HG02970 (cell line): ENCODE measurements around the gene ATE1.

Experiments
- ATAC-seq: cut with Tn5 transposase; IDR thresholded peaks from one replicate; pipeline ENCODE4 v1.9.1; 2021; ENCODE audit warnings: mild to moderate bottlenecking, moderate library complexity, moderate number of reproducible peaks; ENCODE audit not compliant: unreplicated experiment, low FRiP score

ATE1 gene

GRCh38 chr10:121751191-121751760, 176.6 kb downstream of the ATE1 start:
- no peak for ATAC-seq

GRCh38 chr10:121747163-121747775, 180.6 kb downstream of the ATE1 start:
- no peak for ATAC-seq

GRCh38 chr10:121741248-121741792, 186.5 kb downstream of the ATE1 start:
- no peak for ATAC-seq

- ATAC-seq, result no peak
Measured at GRCh38 chr10:121740069-121740468, 187.8 kb downstream of the ATE1 start.

GRCh38 chr10:121739114-121739513, 188.7 kb downstream of the ATE1 start:
- no peak for ATAC-seq

- ATAC-seq, result no peak
Measured at GRCh38 chr10:121736315-121737130, 191.3 kb downstream of the ATE1 start.

- ATAC-seq, result no peak
Measured at GRCh38 chr10:121735263-121735662, 192.6 kb downstream of the ATE1 start.

- no peak for ATAC-seq
Measured at GRCh38 chr10:121734589-121735045, 193.2 kb downstream of the ATE1 start.

GRCh38 chr10:121732656-121733445, 195.0 kb downstream of the ATE1 start:
- no peak for ATAC-seq

- ATAC-seq, result no peak
Measured at GRCh38 chr10:121732172-121732571, 195.7 kb downstream of the ATE1 start.

- ATAC-seq, result no peak
Measured at GRCh38 chr10:121724282-121724681, 203.5 kb downstream of the ATE1 start.

- ATAC-seq, result no peak
Measured at GRCh38 chr10:121722665-121723064, 205.2 kb downstream of the ATE1 start.

- no peak for ATAC-seq
Measured at GRCh38 chr10:121721257-121721656, 206.6 kb downstream of the ATE1 start.

- ATAC-seq, result no peak
Measured at GRCh38 chr10:121715969-121716368, 211.9 kb downstream of the ATE1 start.

GRCh38 chr10:121715076-121715475, 212.8 kb downstream of the ATE1 start:
- ATAC-seq, result no peak

GRCh38 chr10:121713486-121713885, 214.3 kb downstream of the ATE1 start:
- ATAC-seq, result no peak

- no peak for ATAC-seq
Measured at GRCh38 chr10:121710971-121711370, 216.9 kb downstream of the ATE1 start.

GRCh38 chr10:121710207-121710606, 217.6 kb downstream of the ATE1 start:
- no peak for ATAC-seq

GRCh38 chr10:121709675-121710073, 218.2 kb downstream of the ATE1 start:
- no peak for ATAC-seq
